ENCODE data around the gene RAPGEF2. TPM values are rescaled to one million over a fixed set of nuclear protein-coding genes. Genes with fewer than 3 reads are reported as not detected.

RAPGEF2 gene
- total RNA-seq, 1 experiment from 2014 or later: 17.6 TPM

DNA sequence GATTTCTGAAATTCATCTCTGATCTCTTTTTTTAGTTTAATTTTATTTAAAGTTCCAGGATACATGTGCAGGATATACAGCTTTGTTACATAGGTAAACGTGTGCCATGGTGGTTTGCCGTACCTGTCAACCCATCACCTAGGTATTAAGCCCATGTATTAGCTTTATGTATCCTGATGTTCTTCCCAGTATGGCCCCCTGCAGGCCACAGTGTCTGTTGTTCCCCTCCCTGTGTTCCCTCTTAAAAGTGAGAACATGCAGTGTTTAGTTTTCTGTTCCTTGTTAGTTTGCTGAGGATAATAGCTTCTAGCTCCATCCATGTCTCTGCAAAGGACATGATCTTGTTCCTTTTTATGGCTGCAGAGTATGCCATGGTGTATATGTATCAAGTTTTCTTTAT is 153.2 kb downstream of the RAPGEF2 start:
- ATAC-seq: no peak
- no peak overlapping the region for H3K4me3 ChIP-seq (ENCODE audit: low read depth in 2 of 2, low read length in 2 of 2)
- CTCF ChIA-PET: no interaction called here
- POLR2A ChIA-PET: no interaction called here
- H3K9me3 ChIP-seq (ENCODE audit: control insufficient read depth, insufficient read depth, low read depth, low read length): no peaks in the 10 kb centered on the region
- H3K27ac ChIP-seq (ENCODE audit: low read length): no peak overlapping the region
- no peaks in the 10 kb centered on the region for H3K36me3 ChIP-seq (ENCODE audit: control insufficient read depth, insufficient read depth, low read length)
- no peak for DNase-seq (ENCODE audit: low read depth, low spot score)
- intact Hi-C loops (cut with micrococcal nuclease; ENCODE audit: unreplicated experiment): no loop called here
- H3K4me1 ChIP-seq (ENCODE audit: control insufficient read depth, insufficient read depth, low read length): no peaks in the 10 kb centered on the region
- BruUV-seq (replicated peaks): no TSS peak
- in situ Hi-C loops (cut with HindIII; ENCODE audit: low pct_unique_long_range_greater_than_20kb, low sequenced_read_pairs): no loop called here
- no peaks in the 10 kb centered on the region for H3K27me3 ChIP-seq (ENCODE audit: control insufficient read depth, insufficient read depth, low read length)
- TF ChIP-seq SIN3A (IDR thresholded peaks at IDR 0.05; ENCODE audit: borderline replicate concordance, insufficient read depth, low read depth, low read length) (no peak), POLR2AphosphoS5 (IDR thresholded peaks at IDR 0.05; ENCODE audit: low read depth, low read length) (no peak), TCF7L2 (IDR thresholded peaks at IDR 0.05; ENCODE audit: low read depth, low read length) (no peak)
- TF ChIP-seq, protein P1, sequence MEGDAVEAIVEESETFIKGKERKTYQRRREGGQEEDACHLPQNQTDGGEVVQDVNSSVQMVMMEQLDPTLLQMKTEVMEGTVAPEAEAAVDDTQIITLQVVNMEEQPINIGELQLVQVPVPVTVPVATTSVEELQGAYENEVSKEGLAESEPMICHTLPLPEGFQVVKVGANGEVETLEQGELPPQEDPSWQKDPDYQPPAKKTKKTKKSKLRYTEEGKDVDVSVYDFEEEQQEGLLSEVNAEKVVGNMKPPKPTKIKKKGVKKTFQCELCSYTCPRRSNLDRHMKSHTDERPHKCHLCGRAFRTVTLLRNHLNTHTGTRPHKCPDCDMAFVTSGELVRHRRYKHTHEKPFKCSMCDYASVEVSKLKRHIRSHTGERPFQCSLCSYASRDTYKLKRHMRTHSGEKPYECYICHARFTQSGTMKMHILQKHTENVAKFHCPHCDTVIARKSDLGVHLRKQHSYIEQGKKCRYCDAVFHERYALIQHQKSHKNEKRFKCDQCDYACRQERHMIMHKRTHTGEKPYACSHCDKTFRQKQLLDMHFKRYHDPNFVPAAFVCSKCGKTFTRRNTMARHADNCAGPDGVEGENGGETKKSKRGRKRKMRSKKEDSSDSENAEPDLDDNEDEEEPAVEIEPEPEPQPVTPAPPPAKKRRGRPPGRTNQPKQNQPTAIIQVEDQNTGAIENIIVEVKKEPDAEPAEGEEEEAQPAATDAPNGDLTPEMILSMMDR (IDR thresholded peaks at IDR 0.05): no peak
- TF ChIP-seq, protein P2, sequence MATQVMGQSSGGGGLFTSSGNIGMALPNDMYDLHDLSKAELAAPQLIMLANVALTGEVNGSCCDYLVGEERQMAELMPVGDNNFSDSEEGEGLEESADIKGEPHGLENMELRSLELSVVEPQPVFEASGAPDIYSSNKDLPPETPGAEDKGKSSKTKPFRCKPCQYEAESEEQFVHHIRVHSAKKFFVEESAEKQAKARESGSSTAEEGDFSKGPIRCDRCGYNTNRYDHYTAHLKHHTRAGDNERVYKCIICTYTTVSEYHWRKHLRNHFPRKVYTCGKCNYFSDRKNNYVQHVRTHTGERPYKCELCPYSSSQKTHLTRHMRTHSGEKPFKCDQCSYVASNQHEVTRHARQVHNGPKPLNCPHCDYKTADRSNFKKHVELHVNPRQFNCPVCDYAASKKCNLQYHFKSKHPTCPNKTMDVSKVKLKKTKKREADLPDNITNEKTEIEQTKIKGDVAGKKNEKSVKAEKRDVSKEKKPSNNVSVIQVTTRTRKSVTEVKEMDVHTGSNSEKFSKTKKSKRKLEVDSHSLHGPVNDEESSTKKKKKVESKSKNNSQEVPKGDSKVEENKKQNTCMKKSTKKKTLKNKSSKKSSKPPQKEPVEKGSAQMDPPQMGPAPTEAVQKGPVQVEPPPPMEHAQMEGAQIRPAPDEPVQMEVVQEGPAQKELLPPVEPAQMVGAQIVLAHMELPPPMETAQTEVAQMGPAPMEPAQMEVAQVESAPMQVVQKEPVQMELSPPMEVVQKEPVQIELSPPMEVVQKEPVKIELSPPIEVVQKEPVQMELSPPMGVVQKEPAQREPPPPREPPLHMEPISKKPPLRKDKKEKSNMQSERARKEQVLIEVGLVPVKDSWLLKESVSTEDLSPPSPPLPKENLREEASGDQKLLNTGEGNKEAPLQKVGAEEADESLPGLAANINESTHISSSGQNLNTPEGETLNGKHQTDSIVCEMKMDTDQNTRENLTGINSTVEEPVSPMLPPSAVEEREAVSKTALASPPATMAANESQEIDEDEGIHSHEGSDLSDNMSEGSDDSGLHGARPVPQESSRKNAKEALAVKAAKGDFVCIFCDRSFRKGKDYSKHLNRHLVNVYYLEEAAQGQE (IDR thresholded peaks at IDR 0.05; ENCODE audit: insufficient read depth in 1 of 2, low read depth in 2 of 2, low read length in 1 of 2): no peak

DNA sequence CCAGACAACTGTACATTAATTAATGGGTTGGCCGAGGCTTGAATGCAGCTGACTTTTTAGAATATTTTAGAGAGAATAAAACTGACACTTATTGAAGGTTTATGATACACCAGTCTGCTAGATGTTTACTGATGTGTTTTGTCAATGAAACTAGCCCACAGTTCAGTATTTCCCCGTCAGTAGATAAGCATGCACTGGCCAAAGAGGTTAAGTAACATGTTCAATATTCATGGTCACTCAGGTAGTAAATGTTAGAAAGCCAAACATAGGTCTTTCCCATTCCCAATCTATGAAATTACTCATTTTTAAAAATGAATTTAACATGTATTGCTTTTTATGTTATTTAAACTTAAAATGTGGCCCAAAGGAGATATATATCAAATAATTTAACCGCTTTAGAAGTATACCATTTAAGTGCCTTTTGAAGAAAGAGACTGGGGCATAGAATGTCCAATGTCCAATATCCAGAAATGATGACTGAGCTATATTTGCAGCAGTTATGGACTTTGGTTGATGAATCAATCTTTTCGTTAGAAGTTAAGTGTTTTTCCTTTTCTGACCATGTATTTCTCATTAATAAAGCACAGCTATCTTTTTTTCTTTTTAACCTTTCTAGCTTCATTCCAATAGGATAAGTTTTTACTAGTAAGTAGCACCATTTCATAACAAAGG is 156.1 kb downstream of the RAPGEF2 start:
- TF ChIP-seq TCF7L2 (IDR thresholded peaks at IDR 0.05; ENCODE audit: low read depth, low read length) (no peak), SIN3A (IDR thresholded peaks at IDR 0.05; ENCODE audit: borderline replicate concordance, insufficient read depth, low read depth, low read length) (no peak), POLR2AphosphoS5 (IDR thresholded peaks at IDR 0.05; ENCODE audit: low read depth, low read length) (no peak)
- TF ChIP-seq, protein P2 (IDR thresholded peaks at IDR 0.05; ENCODE audit: insufficient read depth in 1 of 2, low read depth in 2 of 2, low read length in 1 of 2): no peak
- TF ChIP-seq, protein P1 (IDR thresholded peaks at IDR 0.05): no peak
- in situ Hi-C loops (cut with HindIII; ENCODE audit: low pct_unique_long_range_greater_than_20kb, low sequenced_read_pairs) (no loop called here), intact Hi-C loops (cut with micrococcal nuclease; ENCODE audit: unreplicated experiment) (no loop called here)
- ATAC-seq: no peak
- no TSS peak for BruUV-seq (replicated peaks)
- Histone ChIP-seq H3K27ac (ENCODE audit: low read length) (no peak overlapping the region), H3K4me1 (ENCODE audit: control insufficient read depth, insufficient read depth, low read length) (no peaks in the 10 kb centered on the region), H3K4me3 (ENCODE audit: low read depth in 2 of 2, low read length in 2 of 2) (no peak overlapping the region), H3K36me3 (ENCODE audit: control insufficient read depth, insufficient read depth, low read length) (no peaks in the 10 kb centered on the region), H3K27me3 (ENCODE audit: control insufficient read depth, insufficient read depth, low read length) (no peaks in the 10 kb centered on the region), H3K9me3 (ENCODE audit: control insufficient read depth, insufficient read depth, low read depth, low read length) (no peaks in the 10 kb centered on the region)
- CTCF ChIA-PET: no interaction called here
- POLR2A ChIA-PET: no interaction called here
- no peak for DNase-seq (ENCODE audit: low read depth, low spot score)

All from Panc1 (cell line).